ENCODE measurements around the gene ACTN3. TPM values are rescaled to one million over a fixed set of nuclear protein-coding genes. Genes with fewer than 3 reads are reported as not detected.

ACTN3 gene
- total RNA-seq: 0.14 TPM in 1 of 2 replicates, not detected in the other

DNA sequence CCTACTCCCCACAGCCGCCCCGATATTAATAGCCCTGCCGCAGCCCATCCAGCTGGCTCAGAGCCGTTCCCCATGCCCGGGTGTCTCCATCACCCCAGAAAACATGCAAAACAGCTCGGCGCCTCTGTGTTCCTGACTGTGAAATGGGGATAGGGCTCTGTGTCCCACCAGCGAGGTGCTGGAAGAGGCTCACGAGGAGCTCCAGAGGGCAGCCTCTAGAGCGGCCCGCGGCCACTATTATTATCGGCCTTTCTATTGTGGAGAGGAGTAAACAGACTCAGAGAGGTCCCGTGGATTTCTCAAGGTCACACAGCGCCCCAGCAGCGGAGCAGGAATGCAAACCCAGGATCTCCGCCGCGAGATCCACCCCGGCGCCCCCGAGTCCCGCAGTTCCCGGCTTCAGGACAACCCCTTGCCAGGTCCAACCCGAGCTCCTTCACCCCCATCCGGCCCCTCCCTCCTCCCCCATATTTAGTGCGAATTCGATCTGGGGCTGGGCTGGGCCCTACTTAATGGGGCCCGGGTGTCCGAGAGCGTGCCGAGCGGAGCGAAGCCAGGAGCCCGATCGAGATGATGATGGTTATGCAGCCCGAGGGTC, at the start of gene ACTN3:
ACTN3 (plus strand) TSS at position 536 of the 598 bp plus-strand sequence; CDS start at position 571, 35 bp downstream.

DNA sequence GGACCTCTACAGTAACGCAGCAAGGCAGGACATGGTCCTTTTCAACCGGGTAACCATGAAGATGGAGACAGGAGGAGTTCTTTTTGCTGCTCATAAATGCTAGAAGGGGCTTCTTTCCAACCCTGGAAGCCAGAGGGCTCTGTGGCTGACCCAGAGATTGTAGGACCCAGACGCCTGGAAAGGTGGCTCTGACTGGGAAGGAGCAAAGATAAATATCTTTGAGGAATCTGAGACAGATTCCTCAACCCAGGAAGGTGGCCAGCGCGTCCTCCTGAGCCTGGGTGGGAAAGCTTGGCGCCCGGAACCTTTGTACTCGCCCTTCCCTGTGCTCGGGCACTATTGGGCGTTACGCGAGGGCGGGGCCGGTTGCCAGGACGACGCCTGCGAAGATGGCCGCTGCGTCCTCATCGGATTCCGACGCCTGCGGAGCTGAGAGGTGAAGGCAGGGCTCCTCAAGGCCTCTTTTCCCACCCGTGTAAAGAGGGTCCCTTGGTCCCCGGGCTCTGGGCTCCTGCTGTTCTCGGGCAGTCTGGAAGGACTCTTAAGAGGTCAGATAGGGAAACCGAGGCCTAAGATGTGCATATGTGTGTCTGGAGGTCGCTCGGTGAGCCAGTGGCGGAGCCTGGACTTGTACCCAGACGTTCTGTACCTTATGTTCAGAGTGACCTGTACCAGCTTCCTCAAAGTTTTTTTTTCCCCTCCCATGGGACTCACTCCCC, 36.3 kb upstream of the ACTN3 start, which contains the start of gene BBS1:
BBS1 (plus strand) TSS at position 365 of the 719 bp plus-strand sequence; CDS start at position 390, 25 bp downstream.

DNA sequence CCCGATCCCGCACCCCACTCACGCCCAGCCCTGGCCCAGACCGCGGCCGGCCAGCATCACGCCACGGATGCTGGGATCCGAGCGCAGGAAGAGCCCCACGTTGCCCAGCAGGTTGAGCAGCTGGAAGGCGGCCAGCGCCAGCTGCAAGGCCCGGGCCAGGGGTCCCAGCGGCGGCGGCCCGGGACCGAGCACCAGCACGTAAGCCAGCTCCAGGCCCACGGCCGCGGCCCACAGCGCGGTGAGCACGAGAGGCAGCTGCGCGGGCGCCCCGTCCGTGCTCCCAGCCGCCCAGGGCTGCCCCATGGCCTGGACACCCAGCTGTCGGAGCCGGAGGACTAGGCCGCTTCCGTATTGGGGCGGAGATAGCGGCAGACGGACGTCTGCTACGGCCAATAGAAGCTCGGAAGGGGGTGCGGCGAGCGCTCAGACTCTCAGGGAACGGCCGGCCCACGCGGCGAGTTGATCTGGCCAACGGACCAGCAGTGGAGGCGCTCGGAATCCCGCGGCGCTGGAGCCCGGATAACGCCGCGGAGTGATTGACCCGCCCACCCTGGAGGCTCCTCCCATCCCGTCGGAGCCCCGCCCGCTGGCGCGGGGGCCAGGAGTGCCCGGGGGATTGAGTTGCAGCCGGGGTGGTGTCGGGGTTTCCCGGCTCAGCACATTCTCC, 869 bp upstream of the ACTN3 start, which contains the start of gene ZDHHC24:
ZDHHC24 (minus strand) TSS at position 348 of the 667 bp plus-strand sequence; CDS start at position 303, 45 bp downstream.

GRCh38 chr11:66568124-66568916, 21.6 kb downstream of the ACTN3 start, which contains the start of gene CTSF:
TSS of gene CTSF (minus strand) at chr11:66568606. CDS start at chr11:66568486, 120 bp downstream.

GRCh38 chr11:66592457-66593302, 46.0 kb downstream of the ACTN3 start, which contains the start of the genes CCDC87 and CCS:
TSS of gene CCDC87 (minus strand) at chr11:66593063. CDS start at chr11:66593015, 48 bp downstream.
TSS of gene CCS (plus strand) at chr11:66593185. CDS start at chr11:66593262, 77 bp downstream.

Other genes starting within 250 kb of the ACTN3 start
- 1.6 and 2.0 TPM in 2 replicates for gene CD248, start 229.9 kb upstream of the ACTN3 start, total RNA-seq
- gene RIN1, start 210.5 kb upstream of the ACTN3 start, total RNA-seq: 58.2 and 67.9 TPM in 2 replicates
- gene BRMS1, start 201.8 kb upstream of the ACTN3 start, total RNA-seq: 75.5 and 85.1 TPM in 2 replicates
- 31.2 and 33.5 TPM in 2 replicates for gene B4GAT1, start 199.3 kb upstream of the ACTN3 start, total RNA-seq
- gene SLC29A2, start 175.1 kb upstream of the ACTN3 start, total RNA-seq: 5.9 and 8.7 TPM in 2 replicates
- gene NPAS4, start 125.9 kb upstream of the ACTN3 start, total RNA-seq: not detected in 2 replicates
- gene MRPL11, start 108.1 kb upstream of the ACTN3 start, total RNA-seq: 64.4 and 64.7 TPM in 2 replicates
- gene PELI3, start 80.0 kb upstream of the ACTN3 start, total RNA-seq: 8.1 and 8.3 TPM in 2 replicates
- gene DPP3, start 66.5 kb upstream of the ACTN3 start, total RNA-seq: 81.5 and 97.4 TPM in 2 replicates
- gene BBS1, start 36.3 kb upstream of the ACTN3 start, total RNA-seq: 20.9 and 23.9 TPM in 2 replicates
- gene ZDHHC24, start 855 bp upstream of the ACTN3 start, total RNA-seq: 23.7 and 24.4 TPM in 2 replicates
- 3.2 and 4.6 TPM in 2 replicates for gene CTSF, start 21.7 kb downstream of the ACTN3 start, total RNA-seq
- 0.14 and 0.23 TPM in 2 replicates for gene CCDC87, start 46.2 kb downstream of the ACTN3 start, total RNA-seq
- gene CCS, start 46.3 kb downstream of the ACTN3 start, total RNA-seq: 14.5 and 22.4 TPM in 2 replicates
- gene RBM14, start 69.7 kb downstream of the ACTN3 start, total RNA-seq: 33.9 and 46.5 TPM in 2 replicates
- 87.2 and 102 TPM in 2 replicates for gene RBM4, start 91.8 kb downstream of the ACTN3 start, total RNA-seq
- gene RBM4B, start 131.0 kb downstream of the ACTN3 start, total RNA-seq: 13.2 and 13.3 TPM in 2 replicates
- 67.0 and 131 TPM in 2 replicates for gene SPTBN2, start 182.3 kb downstream of the ACTN3 start, total RNA-seq